Measurements from ENCODE around the gene OSTM1.

GRCh38 chr6:108119769-108120141 lies 45.2 kb upstream of the OSTM1 start:
- TF ChIP-seq PCBP1 (IDR thresholded peaks at IDR 0.05; ENCODE audit: low read depth, low read length, poor library complexity, severe bottlenecking) (no peak), ZNF224 (CRISPR knock-in tag; IDR thresholded peaks at IDR 0.05) (no peak)

All from K562 (cell line).